Activated CD4-positive, CD25-positive, alpha-beta regulatory T cell treated with anti-CD3 and anti-CD28 coated beads, Interleukin-2, amount 50 U/mL, for 16 hours (primary cell): ENCODE results near the gene PIK3C2G.

Experiments
- DNase-seq: peaks from one replicate; pipeline ENCODE4 v3.0.0-alpha.2; 2020; ENCODE audit warnings: low read depth, low spot score

PIK3C2G gene

DNA sequence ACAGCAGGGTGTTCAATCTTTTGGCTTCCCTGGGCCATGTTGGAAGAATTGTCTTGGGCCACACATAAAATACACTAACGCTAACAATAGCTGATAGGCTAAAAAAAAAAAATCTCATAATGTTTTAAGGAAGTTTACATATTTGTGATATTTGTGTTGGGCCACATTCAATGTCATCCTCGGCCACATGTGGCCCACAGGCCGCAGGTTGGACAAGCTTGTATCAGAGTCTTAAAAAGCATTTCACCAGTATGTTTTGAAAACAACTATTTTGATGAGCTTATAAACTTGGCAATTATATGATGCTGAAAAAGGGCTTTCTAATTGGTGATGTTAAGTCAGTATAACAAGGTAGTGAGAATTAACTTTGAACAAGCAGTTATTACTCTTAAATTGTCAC is 78.9 kb downstream of the PIK3C2G start:
- no peak for DNase-seq

GRCh38 chr12:18340786-18341185 is 79.5 kb downstream of the PIK3C2G start:
- DNase-seq: no peak

DNA sequence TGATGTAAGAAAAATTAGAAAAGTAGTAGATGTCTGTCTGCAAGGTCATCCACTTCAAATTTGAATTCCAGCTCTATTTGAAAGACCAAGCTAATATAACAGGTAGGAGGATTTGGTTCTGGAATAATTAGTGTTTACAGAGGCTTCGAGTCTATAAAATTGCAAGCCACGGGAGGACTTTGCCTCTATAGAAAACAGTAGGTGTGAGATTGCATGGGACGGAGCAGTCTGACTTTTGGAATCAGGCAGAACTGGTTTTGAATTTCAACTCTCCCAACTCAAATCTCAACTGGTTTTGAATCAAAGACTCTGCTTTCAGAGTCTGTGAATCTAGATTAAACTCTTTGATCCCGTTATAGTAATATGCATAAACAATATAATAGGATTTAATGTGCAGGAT is 82.4 kb downstream of the PIK3C2G start:
- no peak for DNase-seq

- no peak for DNase-seq
Measured at GRCh38 chr12:18345021-18345735, 83.9 kb downstream of the PIK3C2G start.

DNA sequence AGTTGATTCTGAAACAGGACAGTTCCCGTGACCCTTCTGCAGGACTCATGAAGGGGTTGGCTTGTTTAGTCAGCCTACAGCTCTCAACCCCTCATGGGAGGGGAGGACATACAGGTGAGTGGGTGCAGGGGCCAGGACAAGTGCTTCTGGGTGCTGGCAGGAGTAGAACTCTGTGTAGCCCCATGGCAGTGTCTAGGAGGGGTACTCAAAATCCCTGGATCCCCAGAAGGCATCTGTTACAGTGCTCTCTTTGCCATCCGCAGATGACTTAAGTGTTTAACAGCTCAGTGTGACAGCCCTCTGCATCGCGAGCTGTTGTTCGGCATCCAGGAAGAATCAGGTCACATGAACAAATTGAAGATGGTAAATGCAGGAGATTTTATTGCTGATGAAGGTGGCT is 91.0 kb downstream of the PIK3C2G start:
- DNase-seq: no peak

DNA sequence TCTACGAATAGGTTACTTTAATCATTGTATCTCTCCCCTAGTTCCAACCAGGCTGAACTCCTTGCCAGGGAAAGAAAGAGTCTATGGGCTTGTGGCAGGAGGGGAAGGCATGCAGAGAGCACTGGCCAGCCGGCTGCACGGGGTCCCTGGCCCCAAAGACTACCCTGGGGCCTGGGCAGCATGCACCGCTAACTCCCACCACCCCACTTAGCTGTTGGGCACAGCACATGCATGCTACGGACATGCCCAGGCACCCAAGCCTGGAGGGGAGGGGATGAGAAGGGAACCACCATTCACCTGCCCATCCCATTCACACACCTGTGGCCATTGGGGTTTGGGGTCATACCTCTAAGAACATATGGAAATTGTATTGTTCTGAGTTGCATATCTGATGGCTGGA is 94.1 kb downstream of the PIK3C2G start:
- DNase-seq: no peak

- no peak for DNase-seq
Measured at GRCh38 chr12:18358077-18358476, 96.8 kb downstream of the PIK3C2G start.

DNA sequence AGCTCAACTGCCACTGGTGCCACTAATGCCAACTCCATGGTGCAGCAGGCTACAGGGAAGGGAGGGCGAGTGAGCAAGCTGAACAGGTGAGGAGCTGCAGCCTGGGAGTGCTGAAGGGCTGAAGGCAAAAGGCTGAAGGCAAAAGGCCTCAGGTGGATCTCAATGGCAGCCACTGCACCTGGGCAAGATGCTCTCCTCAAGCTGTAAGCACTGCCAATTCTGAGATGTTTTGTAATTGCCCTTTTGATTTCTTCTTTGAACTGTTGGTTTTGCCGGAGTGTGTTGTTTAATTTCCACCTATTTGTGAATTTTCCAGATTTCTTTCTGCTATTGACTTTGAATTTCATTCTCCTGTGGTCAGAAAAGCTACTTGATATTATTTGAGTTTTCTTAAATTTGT is 97.6 kb downstream of the PIK3C2G start:
- no peak for DNase-seq

DNA sequence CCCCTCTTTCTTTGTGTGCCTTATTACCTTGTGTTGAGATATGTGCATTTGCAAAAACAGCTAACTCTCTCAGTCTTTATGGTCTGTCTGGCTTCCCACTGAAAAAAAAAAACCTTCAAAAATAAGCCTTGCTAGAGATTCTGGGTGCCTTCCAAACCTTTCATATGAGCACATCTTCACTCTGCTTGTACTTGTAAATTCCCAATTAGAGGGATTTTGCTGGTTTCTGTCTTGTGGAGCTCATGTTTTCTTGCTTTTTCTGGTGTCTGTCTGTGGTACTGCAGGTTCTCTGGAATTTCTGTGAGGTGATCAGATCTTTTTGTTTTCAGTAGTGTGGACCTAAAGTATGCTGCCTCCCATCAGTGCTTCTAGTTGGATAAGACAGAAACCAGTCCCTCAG is 100.1 kb downstream of the PIK3C2G start:
- DNase-seq: no peak

GRCh38 chr12:18363321-18363720 is 102.0 kb downstream of the PIK3C2G start:
- DNase-seq: no peak

- no peak for DNase-seq
Measured at GRCh38 chr12:18368594-18368993, 107.3 kb downstream of the PIK3C2G start.

GRCh38 chr12:18373181-18373580 is 111.9 kb downstream of the PIK3C2G start:
- no peak for DNase-seq

DNA sequence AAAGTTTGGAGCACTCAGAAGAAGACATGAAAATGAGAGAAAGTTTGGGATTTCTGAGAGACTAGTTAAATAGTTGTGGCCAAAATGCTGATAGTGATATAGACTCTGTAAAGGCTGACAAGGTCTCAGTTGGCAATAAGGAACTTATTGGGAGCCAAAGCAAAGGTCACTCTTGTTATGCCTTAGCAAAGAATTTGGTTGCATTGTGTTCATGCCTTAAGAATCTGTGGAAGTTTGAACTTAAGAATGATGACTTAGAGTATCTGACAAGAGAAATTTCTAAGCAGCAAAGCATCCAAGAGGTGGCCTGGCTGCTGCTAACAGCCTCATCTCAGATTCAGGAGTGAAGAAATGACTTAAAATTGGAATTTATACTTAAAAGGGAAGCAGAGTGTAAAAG is 113.8 kb downstream of the PIK3C2G start:
- no peak for DNase-seq

- DNase-seq: no peak
Measured at GRCh38 chr12:18375583-18375982, 114.3 kb downstream of the PIK3C2G start.

GRCh38 chr12:18382236-18382885 is 121.0 kb downstream of the PIK3C2G start:
- DNase-seq: no peak

DNA sequence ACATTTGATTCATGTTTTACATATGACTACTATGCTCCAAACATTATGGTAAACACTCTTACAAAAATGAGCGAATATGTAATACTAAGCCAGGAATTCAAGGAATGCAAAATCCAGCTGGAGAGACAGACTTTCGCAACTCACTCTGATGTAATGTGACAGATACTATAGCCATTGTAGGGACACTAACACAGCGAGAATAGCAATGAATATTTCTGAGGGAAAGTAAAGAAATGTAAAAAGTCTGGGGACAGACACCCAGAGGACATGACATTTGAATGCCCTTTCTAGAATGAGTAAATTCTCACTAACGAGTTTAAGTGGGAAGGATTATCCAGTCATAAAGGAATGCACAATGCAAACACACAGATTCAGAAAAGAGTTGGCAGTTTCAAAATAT is 121.9 kb downstream of the PIK3C2G start:
- DNase-seq: no peak

GRCh38 chr12:18387706-18388105 is 126.4 kb downstream of the PIK3C2G start:
- no peak for DNase-seq

DNA sequence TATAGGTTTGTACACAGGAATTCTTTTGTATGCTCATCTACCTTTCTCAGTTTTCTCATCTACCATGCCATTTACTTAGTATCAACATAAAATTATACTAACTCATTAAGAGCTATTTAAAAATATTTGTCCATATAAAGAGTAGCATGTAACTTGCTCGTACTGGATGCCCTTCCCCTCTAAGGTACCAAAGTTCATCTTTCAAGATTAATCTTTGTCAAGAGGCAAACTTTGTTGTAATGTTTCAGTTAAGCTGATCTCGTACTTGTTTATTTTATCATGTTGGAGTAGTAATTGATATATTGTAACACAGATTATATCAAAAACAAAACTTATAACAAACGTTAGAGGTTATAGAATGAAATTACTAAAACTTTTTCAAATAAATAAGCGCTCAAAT is 128.5 kb downstream of the PIK3C2G start:
- DNase-seq: no peak

- no peak for DNase-seq
Measured at GRCh38 chr12:18391151-18391550, 129.8 kb downstream of the PIK3C2G start.

DNA sequence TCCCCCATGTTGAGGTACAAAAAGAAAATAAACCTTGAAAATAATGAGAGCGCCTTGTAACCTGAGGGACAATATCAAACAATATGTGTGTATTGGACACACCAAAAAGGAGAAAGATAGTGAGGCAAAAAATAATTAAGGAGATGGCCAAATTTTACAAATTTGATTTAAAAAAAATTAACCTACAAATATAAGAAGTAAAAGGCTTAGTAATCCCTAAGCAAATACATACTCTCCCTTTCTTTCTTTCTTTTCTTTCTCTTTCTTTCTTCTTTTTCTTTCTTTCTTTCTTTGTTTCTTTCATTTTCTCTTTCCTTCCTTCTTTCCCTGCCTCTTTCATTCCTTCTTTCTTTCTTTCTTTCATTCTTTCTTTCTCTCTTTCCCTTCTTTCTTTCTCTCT is 133.4 kb downstream of the PIK3C2G start:
- DNase-seq: no peak

DNA sequence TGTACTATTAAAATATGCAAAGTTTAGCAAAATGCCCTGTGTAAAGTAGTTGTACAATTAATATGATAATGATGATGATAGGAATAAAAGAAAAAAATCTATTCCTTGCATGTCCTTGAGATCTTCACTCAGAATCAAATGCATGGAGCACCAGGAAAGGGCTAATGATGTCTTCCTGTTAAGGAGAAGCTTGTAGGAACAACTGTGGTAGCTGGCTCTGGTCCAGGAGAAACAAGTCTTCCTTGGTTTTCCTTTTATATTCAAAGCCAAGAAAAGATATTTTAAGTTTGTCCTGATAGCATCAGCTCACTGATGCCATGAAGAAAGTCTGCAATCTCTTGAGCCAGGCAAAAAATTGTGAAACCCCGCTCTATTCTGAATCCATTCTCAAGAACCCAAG is 138.9 kb downstream of the PIK3C2G start:
- DNase-seq: no peak

DNA sequence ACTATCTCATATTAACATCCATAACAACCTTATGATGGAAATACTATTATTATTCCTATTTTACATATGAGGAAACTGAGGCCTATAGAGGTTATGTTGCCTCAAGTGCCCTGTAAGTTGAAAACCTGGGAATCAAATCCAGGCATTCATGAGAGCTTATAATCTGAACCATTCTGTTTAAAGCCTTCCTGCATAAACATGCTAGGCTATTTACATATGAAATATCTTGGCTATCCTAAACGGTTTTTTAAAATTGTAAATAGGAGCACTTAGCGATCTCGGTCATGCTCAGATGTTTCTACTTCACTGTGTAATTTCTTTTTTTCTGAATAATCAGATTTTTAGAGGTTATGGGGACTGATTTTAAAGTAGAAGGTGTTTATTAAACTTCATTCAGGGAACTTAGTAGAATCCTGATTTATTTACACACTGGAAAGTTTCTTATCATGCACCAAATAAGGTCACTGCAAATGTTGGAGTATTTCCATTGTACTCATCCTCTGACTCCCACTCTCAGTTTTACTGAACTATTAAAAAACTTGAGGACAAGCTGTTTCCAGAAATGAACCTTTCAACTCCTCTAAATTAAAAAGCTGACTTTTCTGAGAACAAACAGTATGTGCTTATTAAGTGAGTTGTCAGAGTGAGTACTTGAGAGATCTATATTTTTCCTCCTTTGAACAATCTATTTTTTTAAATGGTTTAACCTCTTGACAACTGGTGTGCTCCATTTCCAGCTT is 141.7 kb downstream of the PIK3C2G start:
- DNase-seq: no peak

DNA sequence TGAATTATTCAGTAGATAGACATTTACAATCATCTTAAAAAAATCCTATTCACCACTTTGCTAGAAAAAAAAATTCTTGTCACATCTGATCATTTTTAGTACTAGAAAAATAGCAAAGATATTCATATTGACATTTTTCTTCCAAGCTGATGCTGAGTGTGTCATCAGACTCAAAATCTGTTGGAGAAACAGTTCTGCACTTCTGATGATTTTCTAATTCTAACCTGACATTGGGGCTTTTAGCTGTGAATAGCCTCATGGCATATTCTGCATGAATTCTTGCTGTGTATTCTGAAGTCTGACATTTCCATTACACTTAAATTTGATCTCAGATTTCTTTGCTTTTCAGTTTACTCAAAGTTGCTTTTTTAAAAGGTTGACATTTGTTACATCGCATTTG is 150.1 kb downstream of the PIK3C2G start:
- DNase-seq: no peak
